GM19328 (cell line): ENCODE data around the gene TBL1X.
"Not testable (repeated sequence)": the region's sequence is repeated elsewhere in the genome, so short reads cannot be mapped to it uniquely, and the experiment has no call there.

Experiments used
- ATAC-seq: cut with Tn5 transposase; IDR thresholded peaks from one replicate; pipeline ENCODE4 v1.9.1; 2021; ENCODE audit warnings: mild to moderate bottlenecking, moderate library complexity; ENCODE audit not compliant: unreplicated experiment

Gene TBL1X

DNA sequence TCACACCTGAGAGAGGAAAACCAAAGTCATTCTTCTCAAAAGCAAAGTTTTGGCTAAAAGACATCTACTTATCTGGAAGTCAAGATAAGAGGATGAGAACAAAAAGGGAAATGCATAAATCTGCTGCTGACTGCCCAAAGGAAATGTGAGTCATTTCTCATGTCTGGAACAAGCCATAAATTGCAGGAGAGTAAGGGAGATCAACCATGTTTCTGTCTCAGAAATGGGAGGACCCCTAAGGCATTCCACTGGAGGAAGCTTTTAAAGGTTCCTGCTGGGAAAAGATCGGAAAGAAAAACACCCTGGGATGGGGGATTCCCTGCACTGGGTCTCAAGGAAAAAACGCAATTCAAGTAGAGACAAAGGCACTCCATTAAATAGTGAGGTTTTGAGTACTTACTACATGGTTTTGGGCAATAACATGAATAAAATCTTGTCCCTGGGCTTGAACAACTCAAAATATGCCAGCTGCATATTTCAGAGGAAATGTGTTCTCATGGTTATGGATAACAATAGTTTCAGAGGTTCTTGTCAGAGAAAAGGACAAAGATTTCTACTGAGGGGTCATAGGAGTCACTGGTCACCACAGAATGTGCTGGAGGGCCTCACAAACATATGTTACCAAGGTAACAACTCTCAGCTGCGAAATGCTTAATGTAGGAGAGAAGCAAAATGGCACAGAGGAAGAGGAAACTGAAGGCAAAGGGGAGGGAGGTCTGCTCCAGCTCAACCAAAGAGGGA lies 281.5 kb downstream of the TBL1X start:
- ATAC-seq: no peak

DNA sequence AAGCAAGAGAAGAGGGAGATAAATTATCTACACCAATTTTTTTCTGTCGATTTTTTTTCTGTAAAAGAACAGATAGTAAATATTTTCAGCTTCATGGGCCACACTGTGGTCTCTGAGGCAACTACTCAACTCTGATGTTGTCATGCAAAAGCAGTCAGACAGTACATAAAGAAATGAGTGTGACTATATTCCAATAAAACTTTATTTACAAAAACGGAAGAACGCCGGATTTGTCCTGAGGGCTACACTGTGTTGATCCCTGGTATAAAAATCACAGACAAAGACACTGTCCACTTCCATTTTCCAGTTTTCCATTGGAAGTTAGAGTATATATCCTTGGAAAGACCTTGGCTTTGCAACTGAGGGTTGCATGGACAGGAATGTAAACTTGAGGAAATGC lies 282.8 kb downstream of the TBL1X start:
- no peak for ATAC-seq

DNA sequence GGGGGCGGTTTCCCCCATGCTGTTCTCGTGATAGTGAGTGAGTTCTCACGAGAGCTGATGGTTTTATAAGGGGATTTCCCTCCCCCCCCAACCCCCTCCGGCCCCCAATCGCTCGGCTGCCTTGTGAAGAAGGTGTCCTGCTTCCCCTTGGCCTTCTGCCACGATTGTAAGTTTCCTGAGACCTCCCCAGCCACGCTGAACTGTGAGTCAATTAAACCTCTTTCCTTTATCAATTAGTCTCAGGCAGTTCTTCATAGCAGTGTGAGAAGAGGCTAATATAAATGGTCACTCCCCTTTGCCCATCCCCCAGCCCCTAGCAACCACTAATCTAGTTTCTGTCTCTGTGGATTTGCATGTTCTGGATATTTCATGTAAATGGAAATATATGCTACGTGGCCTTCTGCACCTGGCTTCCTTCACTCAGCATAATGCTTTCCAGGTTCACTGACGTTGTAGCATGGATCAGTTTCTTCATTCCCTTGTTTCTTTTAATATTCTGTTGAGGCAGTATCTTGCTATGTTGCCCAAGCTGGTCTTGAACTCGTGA lies 284.4 kb downstream of the TBL1X start:
- no peak for ATAC-seq

DNA sequence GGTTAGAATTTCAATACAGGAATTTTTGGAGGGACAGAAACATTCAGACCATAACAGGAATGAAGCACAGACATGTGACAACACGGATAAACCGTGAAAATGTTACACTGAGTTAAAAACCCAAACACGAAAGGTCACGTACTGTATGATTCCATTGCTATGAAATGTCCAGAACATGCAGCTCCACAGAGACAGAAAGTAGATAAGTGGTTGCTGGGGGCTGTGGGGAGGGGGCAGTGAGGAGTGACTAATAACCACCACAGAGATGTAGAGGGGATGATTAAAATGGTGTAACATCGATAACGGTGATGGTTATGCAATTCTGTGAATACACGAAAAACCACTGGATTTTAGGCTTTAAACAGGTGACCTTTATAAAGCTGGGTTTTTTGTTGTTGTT lies 292.5 kb downstream of the TBL1X start:
- no peak for ATAC-seq

- ATAC-seq: no peak
Observed at GRCh38 chrX:9758021-9758638, 293.3 kb downstream of the TBL1X start.

GRCh38 chrX:9759337-9759736 lies 294.5 kb downstream of the TBL1X start:
- ATAC-seq: no peak

DNA sequence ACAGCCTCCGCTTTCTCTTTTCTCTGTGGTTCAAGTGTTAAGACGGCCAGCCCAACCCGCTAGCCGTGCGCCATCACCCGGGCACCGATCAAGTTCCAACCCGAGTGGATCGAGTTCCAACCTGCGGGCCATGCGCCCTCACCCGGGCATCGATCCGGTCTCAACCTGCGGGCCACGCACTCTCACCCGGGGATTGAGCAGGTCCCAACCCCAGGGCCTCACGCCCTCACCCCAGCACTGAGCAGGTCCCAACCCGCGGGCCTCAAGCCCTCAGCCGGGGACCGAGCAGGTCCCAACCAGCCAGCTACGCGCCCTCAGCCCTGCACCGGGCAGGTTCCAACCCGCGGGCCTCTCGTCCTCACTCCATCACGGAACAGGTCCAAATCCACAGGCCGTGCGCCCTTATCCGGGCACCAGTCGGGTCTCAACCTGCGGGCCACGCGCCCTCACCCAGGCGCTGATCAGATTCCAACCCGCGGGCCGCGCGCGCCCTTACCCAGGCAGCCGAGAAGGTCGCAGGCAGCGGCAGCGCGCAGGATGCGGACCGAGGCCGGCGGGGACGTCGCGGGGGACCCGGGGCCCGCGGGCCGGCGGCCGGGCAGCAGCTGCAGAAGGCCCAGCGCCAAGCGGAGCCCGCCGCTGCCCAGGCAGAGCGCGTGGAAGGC lies 300.3 kb downstream of the TBL1X start:
- no peak for ATAC-seq

DNA sequence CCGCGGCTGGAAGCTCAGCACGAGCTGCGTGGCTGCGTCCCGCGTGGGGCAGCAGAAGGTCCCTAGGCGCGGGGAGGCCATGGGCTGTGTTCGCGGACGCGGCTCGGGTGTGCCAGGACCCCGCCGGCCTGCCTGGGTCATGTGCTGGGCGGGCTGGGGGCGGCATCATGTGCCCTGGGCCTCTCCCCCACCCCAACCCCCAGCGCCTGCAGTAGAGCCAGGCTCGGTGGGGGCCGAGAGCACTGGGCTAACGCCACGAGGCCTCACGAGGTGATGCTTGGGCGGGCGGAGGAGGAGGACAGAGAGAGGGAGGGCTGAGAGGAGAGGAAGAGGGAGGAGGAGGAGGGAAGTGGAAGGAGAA lies 300.9 kb downstream of the TBL1X start, which contains the start of gene GPR143:
TSS of gene GPR143 (minus strand) at position 111 of the 361 bp plus-strand sequence. CDS start at position 81, 30 bp downstream.
- ATAC-seq: no peak

DNA sequence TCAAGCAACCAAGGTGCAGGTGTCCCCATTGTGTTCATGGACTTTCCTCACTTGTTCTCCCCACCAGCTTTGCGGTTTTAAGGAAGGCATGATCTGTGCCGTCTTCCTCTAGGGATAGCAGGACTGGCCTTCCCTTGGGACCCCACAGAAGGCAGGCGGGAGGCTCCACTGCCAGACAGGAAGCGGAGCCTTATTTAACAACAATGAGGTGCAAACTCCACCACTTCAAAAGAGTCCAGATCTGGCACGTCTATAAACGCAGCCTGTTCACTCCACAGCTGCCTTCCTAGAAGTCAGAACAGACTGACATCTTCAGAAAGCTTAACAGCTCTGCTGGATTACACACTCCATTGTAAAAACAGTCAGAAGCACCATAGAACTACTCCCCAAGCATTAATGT lies 302.5 kb downstream of the TBL1X start:
- ATAC-seq: no peak

DNA sequence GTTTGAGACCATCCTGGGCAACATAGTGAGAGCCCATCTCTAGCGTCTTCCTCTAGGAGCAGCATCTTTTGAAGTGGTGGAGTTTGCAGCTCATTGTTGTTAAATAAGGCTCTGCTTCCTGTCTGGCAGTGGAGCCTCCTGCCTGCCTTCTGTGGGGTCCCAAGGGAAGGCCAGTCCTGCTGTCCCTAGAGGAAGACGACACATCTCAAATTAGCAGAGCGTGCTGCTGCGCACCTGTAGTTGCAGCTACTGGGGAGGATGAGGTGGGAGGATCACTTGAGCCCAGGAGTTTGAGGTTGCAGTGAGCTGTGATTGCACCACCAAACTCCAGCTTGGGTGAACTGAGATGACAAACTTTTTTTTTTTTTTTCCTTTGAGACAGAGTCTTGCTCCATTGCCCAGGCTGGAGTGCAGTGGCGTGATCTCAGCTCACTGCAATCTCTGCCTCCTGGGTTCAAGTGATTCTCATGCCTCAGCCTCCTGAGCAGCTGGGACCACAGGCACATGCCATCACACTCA lies 303.5 kb downstream of the TBL1X start:
- not testable (repeated sequence) for ATAC-seq

DNA sequence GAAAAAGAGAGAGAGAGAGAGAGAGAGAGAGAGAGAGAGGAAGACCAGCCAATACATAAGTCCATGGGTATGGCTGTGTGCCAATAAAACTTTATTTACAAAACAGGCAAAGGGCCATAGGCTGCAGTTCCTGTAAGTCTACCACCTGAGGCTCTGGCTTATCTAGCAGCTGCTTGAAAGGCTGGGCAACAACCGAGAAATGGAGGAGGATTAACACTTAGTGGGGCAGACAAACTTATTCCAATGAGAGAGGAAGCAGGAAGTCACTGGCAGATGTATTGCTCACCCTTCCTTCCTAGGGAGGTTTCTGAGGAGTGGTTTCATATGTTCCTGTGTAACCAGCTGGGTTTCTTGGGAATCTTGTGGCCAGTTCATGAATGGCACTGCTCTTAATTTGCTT lies 305.5 kb downstream of the TBL1X start:
- no peak for ATAC-seq

GRCh38 chrX:9772943-9773342 lies 308.1 kb downstream of the TBL1X start:
- no peak for ATAC-seq

- no peak for ATAC-seq
Observed at GRCh38 chrX:9775930-9776329, 311.1 kb downstream of the TBL1X start.

DNA sequence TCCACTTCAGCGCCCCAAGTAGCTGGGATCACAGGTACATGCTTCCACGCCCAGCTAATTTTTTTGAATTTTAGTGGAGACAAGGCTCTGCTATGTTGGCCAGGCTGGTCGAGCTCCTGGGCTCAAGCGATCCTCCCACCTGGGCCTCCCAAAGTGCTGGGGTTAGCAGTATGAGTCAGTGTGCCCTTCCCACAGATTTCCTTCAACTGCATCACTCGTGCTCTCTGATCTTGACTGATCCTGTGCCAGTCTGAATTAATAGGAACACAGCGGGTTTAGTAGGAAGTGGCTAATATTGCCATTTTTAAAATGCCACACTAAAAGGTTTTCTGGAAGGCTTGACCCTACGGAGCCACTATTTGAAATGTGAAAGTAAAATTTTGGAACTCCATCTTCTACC lies 317.1 kb downstream of the TBL1X start:
- no peak for ATAC-seq

GRCh38 chrX:9784332-9784731 lies 319.5 kb downstream of the TBL1X start:
- ATAC-seq: no peak

DNA sequence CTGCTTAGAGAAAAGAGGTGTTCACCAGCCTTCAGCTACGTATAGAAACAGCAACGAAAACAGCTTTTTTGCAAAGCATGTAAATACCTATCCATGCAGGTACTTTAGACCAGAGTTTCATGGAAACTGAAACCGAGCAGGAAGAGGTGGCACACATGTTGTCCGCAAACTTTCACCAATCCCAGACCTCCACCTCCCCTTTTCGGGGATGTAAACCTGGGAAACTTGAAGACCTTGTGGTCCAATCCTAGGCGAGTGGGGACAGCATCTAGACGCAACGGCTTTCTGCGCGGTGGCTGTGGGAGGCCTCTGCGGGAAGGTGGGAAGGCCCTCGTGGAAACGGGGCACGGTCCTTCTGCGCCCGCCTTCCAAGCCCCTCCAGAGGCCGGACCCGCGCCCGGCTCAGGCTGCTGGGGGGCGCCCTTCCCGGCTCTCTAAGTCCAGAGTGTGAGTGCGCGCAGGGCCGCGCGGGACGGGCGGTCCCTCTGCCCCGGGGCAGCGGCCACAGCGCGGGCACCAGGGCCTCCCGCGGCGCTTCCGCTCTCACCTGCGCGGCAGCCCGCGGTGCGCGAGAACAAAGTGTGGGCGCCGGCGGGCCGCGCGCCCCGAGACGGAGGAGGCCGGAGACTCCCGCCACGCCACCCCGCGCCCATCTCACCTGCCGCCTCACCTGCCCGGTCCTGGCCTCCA lies 320.5 kb downstream of the TBL1X start:
- ATAC-seq: no peak

GRCh38 chrX:9785944-9786797 lies 321.3 kb downstream of the TBL1X start, which contains the start of gene SHROOM2:
Gene SHROOM2 (plus strand): TSS chrX:9786429. CDS start chrX:9786546, 117 bp downstream.
- ATAC-seq: no peak

DNA sequence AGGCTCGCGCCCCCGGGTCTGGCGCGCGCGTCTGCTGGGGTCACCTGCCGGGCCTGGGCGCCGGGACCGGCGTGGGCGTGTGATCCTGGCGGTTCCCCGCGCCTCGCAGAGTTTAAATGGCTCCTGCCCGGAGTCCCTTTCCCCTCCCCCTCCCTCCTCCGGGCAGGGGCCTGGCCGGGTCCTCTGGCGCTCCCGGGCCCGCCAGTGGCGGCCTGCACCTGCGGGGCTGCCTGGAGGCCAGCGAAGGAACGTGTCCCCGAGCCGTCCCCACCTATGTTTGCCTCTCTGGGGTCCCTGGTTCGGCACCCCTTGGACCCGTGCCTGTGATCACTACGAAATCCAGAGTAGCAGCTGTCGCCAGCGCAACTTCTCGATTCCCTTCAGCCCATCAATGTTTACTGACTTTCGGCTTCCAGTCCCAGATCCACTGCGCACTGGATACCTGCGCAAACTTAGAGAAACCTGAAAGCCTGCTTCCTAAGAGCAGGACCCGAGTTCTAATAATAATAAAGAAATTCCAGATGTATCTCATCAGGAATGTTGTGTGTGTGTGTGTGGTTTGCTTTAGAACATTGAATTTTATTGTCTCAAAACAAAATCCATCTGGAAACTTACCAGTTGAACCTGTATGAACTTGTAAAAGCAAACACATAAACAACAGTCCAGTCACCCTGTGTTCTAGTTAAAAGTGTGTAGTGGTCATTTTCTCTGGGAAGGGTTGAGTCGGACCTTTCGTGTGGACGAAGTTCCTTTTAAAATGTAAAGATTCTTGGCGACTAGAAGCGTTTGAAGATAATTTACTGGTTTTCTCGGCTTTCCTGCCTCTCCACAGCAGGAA lies 322.2 kb downstream of the TBL1X start:
- no peak for ATAC-seq

GRCh38 chrX:9788911-9789310 lies 324.1 kb downstream of the TBL1X start:
- ATAC-seq: no peak
